ENCODE data around the gene DNM3.

DNM3 gene

DNA sequence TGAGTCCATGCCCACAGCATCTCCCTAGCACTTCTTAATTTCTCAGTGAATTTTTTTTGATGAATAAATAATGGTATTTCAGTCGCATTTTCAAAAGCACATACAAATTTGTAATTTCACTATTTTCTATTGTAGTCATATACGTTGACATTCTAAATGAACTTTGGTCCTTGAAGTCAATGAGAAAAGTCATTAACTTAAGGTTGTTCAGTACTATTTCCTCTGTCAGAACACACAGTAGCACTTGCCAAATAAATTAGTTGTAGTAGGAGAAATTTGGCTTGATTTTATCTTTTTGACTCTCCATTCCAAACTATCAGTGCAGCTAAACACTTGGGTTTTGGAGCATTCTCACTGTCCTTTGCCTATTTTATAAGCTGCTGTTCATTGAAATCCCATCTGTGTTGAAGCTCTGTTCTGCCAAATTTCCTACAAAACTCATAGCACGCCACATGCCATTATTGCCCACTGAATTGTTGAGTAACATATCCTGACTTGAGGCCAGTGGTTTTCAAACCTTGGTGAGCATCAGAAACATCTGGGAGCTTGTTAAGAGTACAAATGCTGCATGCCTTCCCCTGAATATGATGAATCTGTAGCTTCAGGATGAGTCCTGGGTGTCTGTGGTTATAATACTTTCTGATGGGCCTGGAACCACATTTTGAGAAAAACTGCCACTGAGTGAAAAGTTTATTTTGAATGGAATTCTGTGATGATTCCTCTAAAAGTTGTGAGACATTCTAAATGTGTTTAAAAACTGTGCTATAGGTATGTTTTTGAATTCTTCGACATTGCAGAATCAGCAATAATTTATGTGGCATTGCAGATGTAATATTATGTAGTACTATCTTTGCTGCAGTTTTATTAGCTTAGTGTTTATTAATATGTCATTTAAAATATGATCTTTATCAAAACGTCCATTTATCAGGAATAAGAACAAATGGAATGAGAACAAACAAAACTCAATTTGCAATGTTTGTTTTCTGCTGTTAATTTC is 78.9 kb downstream of the DNM3 start:
- DNase-seq (ENCODE audit: low read depth in 1 of 2, low spot score in 1 of 2) = no peak

- no peak for DNase-seq (ENCODE audit: low read depth in 1 of 2, low spot score in 1 of 2)
These were observed 81.7 kb downstream of the DNM3 start for GRCh38 chr1:171922999-171923398.

DNA sequence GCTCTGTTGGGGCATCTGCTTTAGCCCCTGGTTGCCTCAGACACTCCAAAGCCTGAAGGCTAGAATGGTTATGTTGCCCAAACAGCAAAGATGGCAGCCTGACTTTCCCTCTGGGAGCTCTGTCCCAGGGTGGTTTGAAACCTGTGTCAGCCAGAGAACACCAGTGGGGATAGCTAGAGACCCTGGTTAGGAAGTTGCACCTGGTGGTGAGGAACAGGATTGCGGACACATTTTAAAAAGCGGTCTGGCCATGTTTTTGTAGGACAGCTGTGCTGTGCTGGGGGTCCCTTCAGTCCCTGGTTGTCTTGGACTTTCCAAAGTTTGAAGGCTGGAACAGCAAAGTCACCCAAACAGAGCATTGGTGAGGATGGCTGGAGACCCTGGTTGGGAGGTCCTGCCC is 87.8 kb downstream of the DNM3 start:
- no peak for DNase-seq (ENCODE audit: low read depth in 1 of 2, low spot score in 1 of 2)

- no peak for DNase-seq (ENCODE audit: low read depth in 1 of 2, low spot score in 1 of 2)
These were observed 90.5 kb downstream of the DNM3 start for GRCh38 chr1:171931752-171932151.

DNA sequence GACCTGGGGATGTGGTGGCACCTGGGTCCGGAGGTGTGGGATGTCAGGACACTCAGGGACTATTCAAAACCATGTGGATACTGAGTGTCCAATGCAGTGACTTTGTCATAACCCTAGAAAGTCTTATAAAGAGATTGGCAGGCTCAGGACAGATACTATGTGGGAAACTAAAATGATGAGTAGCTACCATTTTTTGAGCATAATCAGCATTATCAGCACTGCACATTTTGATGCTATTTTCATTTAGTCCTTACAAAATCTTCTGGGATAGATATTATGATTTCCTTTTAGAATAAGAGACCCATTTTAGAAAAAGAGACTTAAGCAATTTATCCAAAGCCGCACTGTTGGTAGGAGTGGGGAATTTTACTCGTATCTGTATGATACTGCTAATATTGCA is 93.4 kb downstream of the DNM3 start:
- DNase-seq (ENCODE audit: low read depth in 1 of 2, low spot score in 1 of 2) = no peak

DNA sequence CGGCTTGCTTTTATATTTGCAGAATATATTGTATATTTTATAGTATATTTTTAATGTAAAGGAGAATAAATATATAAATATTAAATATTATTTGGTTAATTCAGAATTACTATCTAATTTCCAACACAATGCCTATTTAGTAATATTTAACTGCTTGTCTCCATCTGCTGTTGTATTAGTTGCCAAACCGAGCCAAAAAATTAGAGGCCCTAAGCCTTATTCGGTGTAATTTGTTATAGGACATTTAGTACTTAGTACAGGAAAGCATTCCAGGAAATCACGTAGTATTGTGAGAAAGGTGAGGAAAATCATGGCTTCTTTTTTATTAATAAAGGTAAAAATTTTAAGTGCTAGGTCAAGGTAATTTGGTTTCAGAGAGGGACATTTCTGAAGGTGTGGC is 93.8 kb downstream of the DNM3 start:
- no peak for DNase-seq (ENCODE audit: low read depth in 1 of 2, low spot score in 1 of 2)

GRCh38 chr1:171935664-171936063 is 94.4 kb downstream of the DNM3 start:
- no peak for DNase-seq (ENCODE audit: low read depth in 1 of 2, low spot score in 1 of 2)

DNA sequence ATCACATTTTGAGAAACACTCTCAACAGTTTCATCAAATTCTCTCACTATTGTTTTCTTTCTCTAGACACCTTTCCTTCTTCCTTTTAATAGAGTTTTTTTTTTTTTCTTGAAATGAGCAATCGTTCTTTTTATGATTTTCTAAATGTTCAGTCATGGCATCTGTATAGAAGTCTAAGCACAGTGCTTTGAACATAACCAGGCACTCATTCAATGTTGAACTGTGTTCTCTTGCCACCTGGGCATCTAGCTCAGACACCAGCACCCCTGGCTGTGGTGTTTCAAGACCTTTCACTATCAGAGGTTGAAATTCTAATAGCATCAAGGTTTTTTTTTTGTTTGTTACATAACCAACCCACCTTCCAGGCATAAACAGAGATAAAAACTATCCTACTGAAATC is 96.6 kb downstream of the DNM3 start:
- DNase-seq (ENCODE audit: low read depth in 1 of 2, low spot score in 1 of 2) = no peak

DNA sequence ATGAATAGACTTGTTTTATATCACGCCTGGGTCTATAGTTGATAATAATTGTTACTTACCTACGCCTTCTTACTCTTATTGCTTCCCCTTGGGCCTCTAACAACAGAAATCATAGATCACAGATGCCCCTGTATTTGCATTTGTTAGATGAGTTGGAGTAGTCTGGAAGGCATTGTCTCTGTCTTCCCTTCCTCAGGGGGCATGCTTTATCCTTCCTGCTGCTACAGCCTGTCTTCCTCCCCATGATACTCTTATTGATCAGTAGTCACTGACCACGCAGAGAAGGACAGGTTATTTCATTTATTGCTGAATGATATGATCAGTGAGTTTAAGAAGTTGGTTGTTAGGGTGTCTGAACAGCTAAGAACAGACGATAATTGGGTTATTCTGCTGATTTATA is 98.4 kb downstream of the DNM3 start:
- no peak for DNase-seq (ENCODE audit: low read depth in 1 of 2, low spot score in 1 of 2)

- no peak for DNase-seq (ENCODE audit: low read depth in 1 of 2, low spot score in 1 of 2)
These were observed 99.1 kb downstream of the DNM3 start for GRCh38 chr1:171940368-171940767.

- no peak for DNase-seq (ENCODE audit: low read depth in 1 of 2, low spot score in 1 of 2)
These were observed 100.6 kb downstream of the DNM3 start for GRCh38 chr1:171941920-171942319.

- DNase-seq (ENCODE audit: low read depth in 1 of 2, low spot score in 1 of 2) = no peak
These were observed 102.8 kb downstream of the DNM3 start for GRCh38 chr1:171943973-171944561.

GRCh38 chr1:171948511-171948910 is 107.2 kb downstream of the DNM3 start:
- no peak for DNase-seq (ENCODE audit: low read depth in 1 of 2, low spot score in 1 of 2)

DNA sequence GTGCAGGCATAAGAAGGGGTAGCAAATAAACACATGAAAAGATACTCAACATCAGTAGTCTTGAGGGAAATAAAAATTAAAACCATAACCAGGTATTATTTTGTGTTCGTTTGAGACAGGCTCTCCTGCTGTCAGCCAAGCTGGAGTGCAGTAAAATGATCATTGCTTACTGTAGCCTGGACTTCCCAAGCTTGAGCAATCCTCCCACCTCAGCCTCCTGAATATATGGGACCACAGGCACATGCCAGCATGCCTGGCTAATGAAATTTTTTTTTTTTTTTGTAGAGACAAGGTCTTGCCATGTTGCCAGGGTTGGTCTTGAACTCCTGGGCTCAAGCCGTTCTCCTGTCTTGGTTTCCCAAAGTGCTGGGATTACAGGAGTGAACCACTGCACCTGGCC is 108.0 kb downstream of the DNM3 start:
- DNase-seq (ENCODE audit: low read depth in 1 of 2, low spot score in 1 of 2) = no peak

DNA sequence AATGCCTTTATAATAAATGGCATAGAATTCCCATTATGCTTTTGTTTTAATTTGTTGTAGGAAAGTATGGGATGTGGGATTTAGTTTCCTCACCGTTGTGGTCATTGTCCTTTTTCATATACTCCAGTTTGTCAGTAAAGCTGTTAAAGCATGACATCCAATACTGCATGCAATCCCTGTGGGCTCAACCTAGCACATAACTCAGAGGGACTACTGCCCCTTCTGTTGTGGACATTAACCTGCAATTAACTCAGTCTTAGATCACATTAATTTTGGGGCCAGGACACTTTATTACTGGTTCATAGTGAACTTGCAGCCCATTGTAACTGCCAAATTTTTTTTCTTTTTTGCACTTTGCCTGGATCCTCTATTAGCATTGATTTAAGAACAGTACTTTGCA is 112.5 kb downstream of the DNM3 start:
- DNase-seq (ENCODE audit: low read depth in 1 of 2, low spot score in 1 of 2) = no peak

DNA sequence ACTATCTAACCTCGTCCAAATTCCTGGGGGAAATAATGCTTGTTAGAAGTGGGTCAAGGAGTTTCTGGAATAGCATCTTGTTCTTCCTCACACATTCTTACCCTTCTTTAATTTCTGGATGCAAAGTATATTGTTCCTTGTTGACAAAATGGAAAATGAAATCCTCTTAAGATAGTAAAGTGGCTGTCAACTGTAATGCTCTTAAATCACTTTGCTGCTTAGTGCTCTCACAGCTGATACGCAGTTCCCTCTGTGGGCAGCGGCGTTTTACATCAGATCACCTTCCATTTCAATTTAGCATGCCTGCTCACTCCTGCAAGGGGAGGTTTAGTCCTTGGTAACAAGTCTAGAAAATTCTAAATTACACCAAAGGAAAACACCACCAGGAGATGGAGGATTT is 113.1 kb downstream of the DNM3 start:
- DNase-seq (ENCODE audit: low read depth in 1 of 2, low spot score in 1 of 2) = no peak

- no peak for DNase-seq (ENCODE audit: low read depth in 1 of 2, low spot score in 1 of 2)
These were observed 120.6 kb downstream of the DNM3 start for GRCh38 chr1:171961861-171962260.

DNA sequence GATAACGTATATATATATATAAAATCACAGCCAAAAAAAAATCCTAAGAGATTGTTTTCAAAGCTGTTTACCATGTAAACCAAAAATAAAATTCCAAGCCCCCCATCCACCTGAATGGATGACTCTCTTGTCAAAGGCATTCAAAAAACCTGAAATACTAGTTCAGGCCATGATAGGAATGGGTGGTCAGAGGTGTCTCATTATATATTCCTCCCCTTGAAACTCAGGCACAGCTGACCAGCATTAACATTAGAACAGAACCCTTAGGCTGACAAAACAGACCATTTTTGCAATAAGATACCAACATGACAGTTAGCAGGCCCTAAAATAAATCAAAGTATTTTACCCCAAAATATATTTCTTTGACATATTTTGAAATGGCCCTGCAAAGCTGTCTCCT is 122.5 kb downstream of the DNM3 start:
- DNase-seq (ENCODE audit: low read depth in 1 of 2, low spot score in 1 of 2) = no peak

DNA sequence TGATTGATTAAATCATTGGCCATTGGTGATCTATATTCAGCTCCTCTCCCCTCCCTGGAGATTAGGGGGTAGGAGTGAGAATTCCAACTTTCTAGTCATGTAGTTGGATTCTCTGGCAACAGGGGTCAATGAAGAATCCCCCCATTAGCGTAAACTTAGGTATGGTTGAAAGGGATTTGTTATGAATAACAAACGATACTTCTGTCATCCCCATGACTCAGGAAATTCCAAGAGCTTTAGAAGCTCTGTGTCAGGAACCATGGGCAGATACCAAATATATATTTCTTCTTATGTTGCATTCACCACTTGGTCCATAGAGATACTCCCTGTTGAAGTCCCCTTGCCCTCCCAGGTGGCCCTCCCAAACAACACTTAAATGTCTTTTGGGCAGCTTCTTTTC is 124.5 kb downstream of the DNM3 start:
- DNase-seq (ENCODE audit: low read depth in 1 of 2, low spot score in 1 of 2) = no peak

DNA sequence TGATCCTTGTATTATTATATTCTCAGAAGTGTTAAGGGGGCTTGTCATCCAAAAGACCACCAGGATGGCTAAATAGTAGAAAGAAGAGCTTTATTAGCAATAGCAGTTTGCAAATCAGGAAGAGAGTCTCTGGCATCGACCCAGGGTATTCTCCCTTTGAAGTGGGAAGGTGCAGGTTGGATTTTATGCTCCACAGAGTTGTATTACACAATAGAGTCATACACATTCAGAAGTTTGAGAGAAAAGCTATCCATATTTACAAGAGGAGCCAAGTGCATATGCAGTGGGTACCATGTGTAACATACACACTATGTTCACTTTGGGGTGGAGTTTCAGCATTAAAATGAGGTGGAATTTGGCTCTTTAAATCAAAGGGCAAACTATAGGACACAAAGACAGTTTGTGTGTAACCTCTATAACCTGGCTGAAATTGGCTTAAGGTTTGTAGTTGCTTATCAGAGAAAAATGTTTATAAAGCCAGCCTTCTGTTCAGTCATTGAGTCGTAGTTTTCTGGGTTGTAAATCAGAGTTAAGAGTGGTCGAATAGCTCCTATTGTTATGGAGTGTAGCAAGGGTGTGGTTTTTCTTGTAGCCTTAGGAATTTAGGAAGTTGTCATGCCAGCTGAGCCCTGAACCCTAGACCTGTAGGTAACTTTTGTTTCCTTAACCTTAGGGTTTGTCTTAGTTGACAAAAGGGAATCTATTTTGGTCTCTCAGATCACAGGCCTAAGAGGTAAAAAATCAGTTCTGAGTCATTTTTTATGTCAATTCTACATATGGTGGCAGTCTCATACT is 125.3 kb downstream of the DNM3 start:
- DNase-seq (ENCODE audit: low read depth in 1 of 2, low spot score in 1 of 2) = no peak

DNA sequence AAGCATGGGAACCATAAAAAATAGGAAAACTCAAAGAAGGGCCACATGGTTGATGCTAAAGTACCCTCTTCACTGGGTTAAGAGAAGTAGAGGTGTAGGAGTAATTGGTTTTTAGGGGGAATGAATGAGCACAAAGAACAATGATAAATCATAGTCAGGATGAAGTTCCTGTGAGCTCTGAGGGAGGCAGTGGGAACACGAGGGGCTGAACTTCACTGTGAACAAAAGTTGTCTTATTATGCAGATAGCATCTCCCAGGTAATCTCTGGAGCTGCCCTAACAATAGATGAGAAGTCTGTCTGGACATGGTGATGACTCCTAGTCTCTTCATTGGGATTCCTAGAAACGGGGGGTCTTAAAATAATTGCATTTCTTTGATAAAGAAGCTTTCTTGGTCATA is 127.9 kb downstream of the DNM3 start:
- DNase-seq (ENCODE audit: low read depth in 1 of 2, low spot score in 1 of 2) = no peak

- DNase-seq (ENCODE audit: low read depth in 1 of 2, low spot score in 1 of 2) = no peak
These were observed 128.5 kb downstream of the DNM3 start for GRCh38 chr1:171969813-171970212.
